CD4-positive, alpha-beta T cell treated with Interleukin-4 for 1 hour (primary cell): ENCODE results near the gene CDCA5.
A peak's percentile ranks its signal among the peaks of the same experiment; 100 is the strongest.

Experiments
- DNase-seq, 2 donors: peaks; one replicate each; pipeline ENCODE4 v3.0.0-alpha.2; 2020 to 2022

CDCA5 gene

GRCh38 chr11:65067446-65067845 lies 16.4 kb downstream of the CDCA5 start:
- no peak for DNase-seq

DNA sequence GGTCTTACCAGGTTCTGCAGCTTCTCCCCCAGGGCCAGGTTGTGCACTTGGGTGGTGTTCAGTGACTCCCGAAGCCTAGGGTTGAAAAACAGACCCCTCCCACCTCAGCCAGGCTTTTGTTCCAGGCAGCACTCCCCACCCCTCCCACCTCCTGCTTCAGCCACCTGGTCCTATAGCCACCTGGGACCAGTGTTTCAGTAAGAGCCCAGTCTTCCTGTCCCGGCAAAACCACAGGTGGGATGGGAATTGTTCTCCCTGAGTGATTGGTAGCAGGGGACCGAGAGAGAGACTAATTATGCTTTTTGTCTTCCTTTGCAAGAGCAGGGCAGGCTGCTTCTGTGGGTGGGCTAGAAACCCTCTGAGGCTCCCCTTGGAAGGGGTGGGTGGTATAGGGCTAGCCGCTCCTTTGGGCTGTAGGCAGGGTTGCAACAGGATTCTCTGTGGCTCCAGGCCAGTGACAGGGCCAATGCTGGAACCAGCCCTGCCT lies 17.0 kb downstream of the CDCA5 start:
- no peak for DNase-seq

GRCh38 chr11:65066315-65066714 lies 17.5 kb downstream of the CDCA5 start:
- no peak for DNase-seq

GRCh38 chr11:65065851-65066250 lies 18.0 kb downstream of the CDCA5 start:
- DNase-seq = no peak

- no peak for DNase-seq
These were observed 19.0 kb downstream of the CDCA5 start for GRCh38 chr11:65064847-65065240.

DNA sequence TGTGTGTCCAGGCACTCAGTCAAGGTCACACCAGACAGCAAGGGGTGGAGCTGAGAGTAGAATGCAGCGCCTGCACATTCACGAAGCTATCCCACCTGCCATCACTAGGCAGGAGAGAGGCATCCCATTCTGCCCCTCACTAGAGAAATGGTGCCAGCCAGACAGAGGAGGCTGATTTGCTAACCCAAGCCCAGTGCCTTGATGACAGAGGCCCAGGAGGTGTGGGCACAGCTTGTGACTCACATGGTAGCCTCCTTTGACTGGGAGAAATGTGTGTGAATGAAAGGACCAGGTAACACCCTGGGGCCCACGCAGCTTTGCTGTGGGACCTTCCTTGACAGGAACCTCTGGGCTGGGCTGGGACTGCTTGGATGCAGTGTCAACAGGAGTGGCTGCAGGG lies 20.3 kb downstream of the CDCA5 start:
- no peak for DNase-seq

- DNase-seq = no peak
These were observed 22.9 kb downstream of the CDCA5 start for GRCh38 chr11:65060913-65061408.

GRCh38 chr11:65059959-65060824 lies 23.6 kb downstream of the CDCA5 start:
- no peak for DNase-seq

GRCh38 chr11:65059523-65059922 lies 24.3 kb downstream of the CDCA5 start:
- no peak for DNase-seq

DNA sequence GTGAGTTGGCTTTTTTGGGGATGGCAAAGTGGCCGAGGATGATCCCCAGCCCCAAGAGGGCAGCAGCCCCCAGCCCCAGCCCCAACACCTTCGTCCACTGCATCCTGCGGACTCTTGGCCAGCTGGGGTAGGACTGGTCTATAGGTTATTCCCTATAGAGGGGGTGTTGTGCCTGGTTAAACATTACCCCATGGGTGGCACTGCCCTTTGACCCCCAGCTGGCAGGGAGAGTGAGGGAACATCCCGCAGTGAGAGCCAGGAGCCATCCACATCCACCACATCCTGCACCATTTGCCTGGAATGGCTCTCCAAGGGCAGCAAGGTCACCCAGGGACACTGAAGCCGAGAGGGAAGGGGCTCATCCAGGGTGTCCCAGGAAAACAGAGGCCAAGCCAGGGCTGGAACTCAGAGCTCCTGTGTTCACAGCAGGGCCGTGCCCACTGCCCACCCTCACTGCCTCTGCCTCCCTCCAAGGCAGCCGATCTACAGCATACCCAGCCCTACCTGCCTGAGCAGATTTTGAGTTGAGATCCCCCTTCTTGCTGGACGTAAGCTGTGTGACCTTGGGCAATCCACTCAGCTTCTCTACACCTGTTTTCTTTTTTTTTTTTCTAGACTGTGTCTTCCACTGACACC lies 25.3 kb downstream of the CDCA5 start, which contains the start of gene NAALADL1:
Gene NAALADL1, minus strand, starts transcription at position 135 of the 636 bp plus-strand sequence. Its CDS starts 32 bp downstream, at position 103.
- no peak for DNase-seq

DNA sequence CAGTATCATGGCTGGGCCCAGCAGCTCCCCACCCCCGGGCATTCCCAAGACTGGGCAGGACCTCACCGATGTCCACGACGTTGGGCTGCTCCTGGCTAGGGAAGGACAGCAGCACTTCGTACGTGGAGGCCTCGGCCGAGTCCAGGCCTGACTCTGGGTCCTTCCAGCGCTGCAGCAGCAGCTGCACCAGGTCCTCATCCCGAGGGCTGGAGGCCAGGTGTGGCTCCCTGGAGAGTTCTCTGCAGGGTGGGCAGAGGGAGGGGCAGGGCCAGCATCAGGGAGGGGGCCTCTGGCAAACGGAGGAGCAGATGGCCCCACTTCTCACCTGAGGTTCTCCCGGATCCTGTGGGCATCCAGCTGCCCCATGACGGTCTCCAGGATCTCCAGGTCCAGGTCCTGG lies 25.8 kb downstream of the CDCA5 start:
- no peak for DNase-seq

- DNase-seq = no peak
These were observed 26.3 kb downstream of the CDCA5 start for GRCh38 chr11:65057526-65057925.

- DNase-seq = no peak
These were observed 26.8 kb downstream of the CDCA5 start for GRCh38 chr11:65056999-65057398.

DNA sequence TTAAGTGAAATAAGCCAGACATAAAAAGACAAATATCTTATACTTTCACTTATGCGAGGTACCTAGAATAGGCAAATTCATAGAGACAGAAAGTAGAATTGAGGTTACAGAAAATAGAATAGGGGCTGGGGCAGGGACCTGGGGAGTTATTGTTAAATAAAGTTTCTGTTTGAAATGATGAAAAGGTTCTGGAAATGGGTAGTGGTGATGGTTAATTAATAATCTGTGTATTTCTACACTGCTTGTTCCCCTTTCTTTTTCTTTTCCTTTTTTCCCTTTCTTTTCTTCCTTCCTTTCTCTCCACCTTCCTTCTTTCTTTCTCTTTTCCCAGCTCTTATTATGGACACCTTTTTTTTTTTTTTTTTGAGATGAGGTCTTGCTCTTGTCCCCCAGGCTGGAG lies 28.3 kb downstream of the CDCA5 start:
- DNase-seq = no peak

- peak; percentile 20 to 38 for DNase-seq
These were observed 29.9 kb downstream of the CDCA5 start for GRCh38 chr11:65053827-65054508.

GRCh38 chr11:65051398-65051858 lies 32.4 kb downstream of the CDCA5 start:
- DNase-seq = no peak

DNA sequence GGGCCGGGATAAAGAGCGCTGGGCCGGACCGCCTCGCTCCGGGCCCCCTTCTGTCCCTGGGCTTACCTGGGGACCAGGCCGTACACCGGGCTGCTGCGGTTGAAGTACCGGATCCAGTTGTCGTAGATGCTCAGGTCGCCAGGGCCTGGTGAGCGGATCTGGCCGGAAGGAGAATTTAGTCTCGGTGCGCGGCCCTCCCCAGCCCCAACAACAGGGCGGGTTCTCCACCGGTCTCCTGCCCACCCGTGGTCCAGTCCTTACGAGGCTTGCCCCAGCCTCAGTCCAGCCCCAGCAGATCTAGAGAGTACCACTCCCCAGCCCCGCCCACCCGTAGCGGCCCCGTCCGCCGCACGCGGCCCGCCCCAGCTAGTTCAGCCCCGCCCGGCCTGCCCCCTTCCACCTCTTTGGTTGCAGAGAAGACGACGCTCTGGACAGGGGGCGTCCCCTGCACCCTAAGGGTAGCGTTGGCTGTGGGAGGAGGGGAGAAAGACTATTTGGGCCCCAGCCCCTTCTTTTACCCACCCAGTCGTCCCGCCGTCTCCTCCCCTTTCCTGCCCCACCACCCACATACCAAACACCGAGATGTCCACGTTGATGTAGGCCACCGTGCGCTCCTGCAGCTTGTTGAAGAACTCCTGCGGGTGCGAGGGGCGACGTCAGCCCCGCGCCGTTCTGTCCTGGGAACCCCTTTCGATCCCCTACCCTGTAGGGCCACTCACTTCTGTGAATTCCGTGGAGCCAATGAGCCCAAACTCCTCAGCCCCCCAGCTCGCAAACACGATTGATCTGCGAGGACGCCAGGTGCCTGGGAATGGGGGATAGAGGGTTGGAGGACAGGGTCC lies 36.0 kb downstream of the CDCA5 start:
- peak in 1 of 2 donors; percentile 21 for DNase-seq

GRCh38 chr11:65045728-65046127 lies 38.1 kb downstream of the CDCA5 start:
- DNase-seq = no peak

DNA sequence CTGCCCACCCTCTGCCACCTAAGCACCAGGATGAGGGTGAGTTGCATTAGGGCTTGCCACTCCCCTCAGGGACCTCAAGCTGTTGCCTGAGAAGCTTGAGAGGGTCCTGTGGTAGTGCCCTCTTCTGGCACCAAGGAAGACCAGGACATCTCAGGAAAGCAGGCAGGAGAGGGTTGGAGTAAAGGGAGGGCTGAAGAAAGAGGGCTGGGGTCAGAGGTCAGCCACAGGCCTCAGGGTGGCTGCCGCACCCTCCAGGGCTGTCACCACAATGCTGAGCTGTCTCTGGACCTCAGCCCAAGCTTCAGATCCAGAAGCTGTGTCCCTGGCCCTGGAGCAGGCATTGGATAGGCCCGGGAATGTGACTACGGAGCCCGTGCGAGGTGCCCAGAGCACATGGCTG lies 38.8 kb downstream of the CDCA5 start:
- DNase-seq = no peak

DNA sequence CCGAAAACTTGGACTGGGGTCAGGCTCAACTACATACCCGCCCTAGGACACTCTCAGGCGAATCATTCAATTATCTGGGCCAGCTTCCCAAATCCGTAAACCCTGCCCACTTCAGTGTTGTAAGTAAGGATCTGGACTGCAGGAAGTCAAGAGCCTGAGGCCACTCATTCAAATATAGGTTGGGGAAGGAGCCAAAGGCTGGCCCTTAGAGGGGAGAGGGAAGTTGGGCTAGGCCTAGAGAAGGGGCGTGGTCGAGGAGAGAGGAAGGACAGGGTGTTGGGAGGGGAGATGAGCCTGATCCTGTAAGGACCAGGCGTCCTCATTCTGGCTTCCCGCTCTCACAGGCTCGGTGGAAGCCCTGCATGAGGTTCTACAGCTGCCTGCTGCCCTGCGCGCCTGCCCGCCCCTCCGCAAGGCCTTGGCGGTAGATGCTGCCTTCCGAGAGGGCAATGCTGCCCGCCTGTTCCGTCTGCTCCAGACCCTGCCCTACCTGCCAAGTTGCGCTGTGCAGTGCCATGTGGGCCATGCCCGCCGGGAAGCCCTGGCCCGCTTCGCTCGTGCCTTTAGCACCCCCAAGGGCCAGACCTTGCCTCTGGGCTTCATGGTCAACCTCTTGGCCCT lies 39.8 kb downstream of the CDCA5 start:
- peak in 1 of 2 donors; percentile 37 for DNase-seq

- no peak for DNase-seq
These were observed 40.9 kb downstream of the CDCA5 start for GRCh38 chr11:65042891-65043290.
